Measurements from ENCODE around the gene GTF2B. TPM values are rescaled to one million over a fixed set of nuclear protein-coding genes. Genes with fewer than 3 reads are reported as not detected.
"Not testable (repeated sequence)": the region's sequence is repeated elsewhere in the genome, so short reads cannot be mapped to it uniquely, and the experiment has no call there.

GTF2B gene, protein sequence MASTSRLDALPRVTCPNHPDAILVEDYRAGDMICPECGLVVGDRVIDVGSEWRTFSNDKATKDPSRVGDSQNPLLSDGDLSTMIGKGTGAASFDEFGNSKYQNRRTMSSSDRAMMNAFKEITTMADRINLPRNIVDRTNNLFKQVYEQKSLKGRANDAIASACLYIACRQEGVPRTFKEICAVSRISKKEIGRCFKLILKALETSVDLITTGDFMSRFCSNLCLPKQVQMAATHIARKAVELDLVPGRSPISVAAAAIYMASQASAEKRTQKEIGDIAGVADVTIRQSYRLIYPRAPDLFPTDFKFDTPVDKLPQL
- total RNA-seq = 31.5 and 34.2 TPM in 2 replicates

DNA sequence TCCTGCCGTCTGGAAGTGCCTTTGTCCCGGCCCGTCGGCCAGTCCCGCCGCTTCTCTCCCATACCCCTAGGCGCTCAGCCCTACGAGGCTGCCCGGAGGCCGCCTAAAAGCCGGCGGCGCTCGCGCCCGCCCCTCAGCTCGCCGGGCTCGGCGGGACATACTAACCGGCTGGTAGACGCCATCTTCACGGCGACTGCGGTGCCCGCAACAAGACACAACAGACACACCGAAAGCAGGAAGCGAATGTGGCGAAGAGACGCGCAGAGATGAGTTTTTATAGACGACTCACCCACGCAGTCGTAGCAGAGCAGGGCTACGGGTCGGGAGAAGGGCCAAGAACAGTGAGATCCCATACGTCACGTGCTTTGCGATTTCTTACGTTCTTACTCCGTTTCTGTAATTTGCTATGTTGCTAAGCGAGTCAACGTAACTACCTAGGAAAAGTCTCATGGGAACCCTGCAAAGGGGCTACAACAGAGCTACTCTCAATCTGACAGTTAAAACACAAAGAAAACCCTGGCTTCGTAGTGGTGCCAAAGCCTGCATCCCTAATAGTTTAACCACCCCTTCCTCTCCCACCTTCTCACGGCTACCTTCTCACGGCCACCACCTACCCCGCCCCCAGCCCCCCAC, at the start of gene GTF2B:
Gene GTF2B, minus strand, starts transcription at position 250 of the 633 bp plus-strand sequence. Its CDS starts 68 bp downstream, at position 182.
- H3K36me3 ChIP-seq (ENCODE audit: insufficient read depth, low read length) = peaks cover 10% of the 10 kb centered on the region
- TF ChIP-seq, protein P1, sequence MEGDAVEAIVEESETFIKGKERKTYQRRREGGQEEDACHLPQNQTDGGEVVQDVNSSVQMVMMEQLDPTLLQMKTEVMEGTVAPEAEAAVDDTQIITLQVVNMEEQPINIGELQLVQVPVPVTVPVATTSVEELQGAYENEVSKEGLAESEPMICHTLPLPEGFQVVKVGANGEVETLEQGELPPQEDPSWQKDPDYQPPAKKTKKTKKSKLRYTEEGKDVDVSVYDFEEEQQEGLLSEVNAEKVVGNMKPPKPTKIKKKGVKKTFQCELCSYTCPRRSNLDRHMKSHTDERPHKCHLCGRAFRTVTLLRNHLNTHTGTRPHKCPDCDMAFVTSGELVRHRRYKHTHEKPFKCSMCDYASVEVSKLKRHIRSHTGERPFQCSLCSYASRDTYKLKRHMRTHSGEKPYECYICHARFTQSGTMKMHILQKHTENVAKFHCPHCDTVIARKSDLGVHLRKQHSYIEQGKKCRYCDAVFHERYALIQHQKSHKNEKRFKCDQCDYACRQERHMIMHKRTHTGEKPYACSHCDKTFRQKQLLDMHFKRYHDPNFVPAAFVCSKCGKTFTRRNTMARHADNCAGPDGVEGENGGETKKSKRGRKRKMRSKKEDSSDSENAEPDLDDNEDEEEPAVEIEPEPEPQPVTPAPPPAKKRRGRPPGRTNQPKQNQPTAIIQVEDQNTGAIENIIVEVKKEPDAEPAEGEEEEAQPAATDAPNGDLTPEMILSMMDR (IDR thresholded peaks at IDR 0.05; ENCODE audit: extremely low read depth, low read depth, low read length) = no peak
- peak within 1 kb of the TSS; percentile 97 for H3K27ac ChIP-seq (ENCODE audit: low read depth, low read length)
- peaks cover 25% of the 10 kb centered on the region for H4K20me1 ChIP-seq (ENCODE audit: insufficient read depth, low read length)
- no peaks in the 10 kb centered on the region for H3K9me3 ChIP-seq (ENCODE audit: low read depth, low read length)
- peak within 1 kb of the TSS; percentile 97 for H3K4me2 ChIP-seq (ENCODE audit: insufficient read depth, low read length)
- peaks cover 18% of the 10 kb centered on the region for H3K4me1 ChIP-seq (ENCODE audit: insufficient read depth, low read length)
- peak within 1 kb of the TSS; percentile 88 for H2AFZ ChIP-seq (ENCODE audit: low read length)
- no peaks in the 10 kb centered on the region for H3K27me3 ChIP-seq (ENCODE audit: insufficient read depth, low read length)
- peaks cover 44% of the 10 kb centered on the region for H3K79me2 ChIP-seq (ENCODE audit: insufficient read depth, low read length)
- DNase-seq (ENCODE audit: insufficient read length, low spot score, missing footprints) = peak; percentile 89
- peak within 1 kb of the TSS; percentile 98 for H3K4me3 ChIP-seq (ENCODE audit: insufficient read depth, low read length)

DNA sequence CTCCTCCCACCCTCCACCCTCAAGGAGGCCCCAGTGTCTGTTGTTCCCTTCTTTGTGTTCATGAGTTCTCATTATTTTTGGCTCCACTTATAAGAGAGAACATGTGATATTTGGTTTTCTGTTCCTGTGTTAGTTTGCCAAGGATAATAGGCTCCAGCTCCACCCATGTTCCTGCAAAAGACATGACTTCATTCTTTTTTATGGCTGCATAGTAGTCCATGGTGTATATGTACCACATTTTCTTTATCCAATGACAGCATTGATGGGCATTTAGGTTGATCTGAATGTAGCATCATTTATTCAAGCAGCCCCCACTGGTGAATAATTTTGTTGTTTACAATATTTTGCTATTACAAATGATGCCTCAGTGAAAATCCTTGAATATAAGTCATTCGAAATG, 47.2 kb upstream of the GTF2B start:
- H4K20me1 ChIP-seq (ENCODE audit: insufficient read depth, low read length); H2AFZ ChIP-seq (ENCODE audit: low read length); H3K79me2 ChIP-seq (ENCODE audit: insufficient read depth, low read length); H3K4me3 ChIP-seq (ENCODE audit: insufficient read depth, low read length); DNase-seq (ENCODE audit: insufficient read length, low spot score, missing footprints); H3K4me1 ChIP-seq (ENCODE audit: insufficient read depth, low read length); H3K9me3 ChIP-seq (ENCODE audit: low read depth, low read length); H3K27me3 ChIP-seq (ENCODE audit: insufficient read depth, low read length); H3K27ac ChIP-seq (ENCODE audit: low read depth, low read length); H3K4me2 ChIP-seq (ENCODE audit: insufficient read depth, low read length): not testable (repeated sequence)
- peaks cover 35% of the 10 kb centered on the region for H3K36me3 ChIP-seq (ENCODE audit: insufficient read depth, low read length)

DNA sequence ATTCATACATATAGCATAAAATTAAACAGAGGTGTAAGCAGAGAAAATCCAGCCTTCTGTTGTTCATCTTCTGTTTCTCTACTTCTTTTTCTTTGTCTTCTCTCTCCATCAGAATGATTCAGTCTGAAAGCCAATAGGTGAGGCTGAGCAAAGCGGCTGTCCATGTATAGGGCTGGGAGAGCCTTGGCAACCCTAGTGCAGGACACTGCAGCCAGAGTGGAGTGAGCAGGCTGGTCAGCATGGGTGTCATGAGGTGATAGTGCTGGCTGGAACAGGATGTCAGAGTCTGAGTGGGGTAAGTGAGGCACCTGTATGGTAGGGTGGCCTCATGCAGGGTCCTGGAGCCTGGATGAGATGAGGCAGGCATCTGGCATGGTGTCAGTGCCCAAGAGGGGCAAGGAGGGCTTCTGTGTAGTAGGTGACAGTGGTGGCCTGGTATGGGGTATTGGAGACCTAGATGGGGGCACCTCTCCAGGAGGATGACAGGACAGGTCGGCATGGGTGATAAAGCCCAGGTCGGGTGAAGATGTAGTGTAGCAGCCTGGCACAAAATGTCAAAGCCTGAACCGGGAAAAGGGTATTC, 45.5 kb upstream of the GTF2B start:
- Histone ChIP-seq H4K20me1 (ENCODE audit: insufficient read depth, low read length) (no peaks in the 10 kb centered on the region), H3K4me2 (ENCODE audit: insufficient read depth, low read length) (no peak overlapping the region), H3K36me3 (ENCODE audit: insufficient read depth, low read length) (peaks cover 29% of the 10 kb centered on the region), H3K27me3 (ENCODE audit: insufficient read depth, low read length) (no peaks in the 10 kb centered on the region), H3K27ac (ENCODE audit: low read depth, low read length) (no peak overlapping the region), H3K4me3 (ENCODE audit: insufficient read depth, low read length) (no peak overlapping the region), H3K4me1 (ENCODE audit: insufficient read depth, low read length) (no peaks in the 10 kb centered on the region), H3K9me3 (ENCODE audit: low read depth, low read length) (no peaks in the 10 kb centered on the region), H2AFZ (ENCODE audit: low read length) (no peak overlapping the region), H3K79me2 (ENCODE audit: insufficient read depth, low read length) (no peaks in the 10 kb centered on the region)
- TF ChIP-seq, protein P1 (IDR thresholded peaks at IDR 0.05; ENCODE audit: extremely low read depth, low read depth, low read length) = no peak
- no peak for DNase-seq (ENCODE audit: insufficient read length, low spot score, missing footprints)

DNA sequence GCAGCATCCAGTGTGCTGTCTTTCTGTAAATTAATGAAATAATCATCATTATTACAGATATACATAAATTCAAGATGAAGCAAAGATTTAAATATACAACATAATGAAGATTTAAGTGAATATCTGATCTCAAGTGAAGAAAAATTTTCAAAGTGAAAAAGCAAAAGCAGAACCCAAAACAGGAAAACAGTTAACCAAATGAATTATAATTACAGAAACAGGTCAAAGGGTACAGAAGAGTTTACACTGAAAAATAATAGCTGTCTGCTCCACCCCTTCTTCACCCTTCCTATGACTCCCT, 44.8 kb upstream of the GTF2B start:
- no peak overlapping the region for H3K4me2 ChIP-seq (ENCODE audit: insufficient read depth, low read length)
- DNase-seq (ENCODE audit: insufficient read length, low spot score, missing footprints) = no peak

More for the DNA sequence above, 44.8 kb upstream of the GTF2B start:
- Histone ChIP-seq H3K9me3 (ENCODE audit: low read depth, low read length) (no peaks in the 10 kb centered on the region), H3K27ac (ENCODE audit: low read depth, low read length) (no peak overlapping the region), H3K79me2 (ENCODE audit: insufficient read depth, low read length) (no peaks in the 10 kb centered on the region), H3K4me3 (ENCODE audit: insufficient read depth, low read length) (no peak overlapping the region), H3K36me3 (ENCODE audit: insufficient read depth, low read length) (peaks cover 23% of the 10 kb centered on the region), H3K4me1 (ENCODE audit: insufficient read depth, low read length) (no peaks in the 10 kb centered on the region), H4K20me1 (ENCODE audit: insufficient read depth, low read length) (no peaks in the 10 kb centered on the region), H3K27me3 (ENCODE audit: insufficient read depth, low read length) (no peaks in the 10 kb centered on the region), H2AFZ (ENCODE audit: low read length) (no peak overlapping the region)
- TF ChIP-seq, protein P1 (IDR thresholded peaks at IDR 0.05; ENCODE audit: extremely low read depth, low read depth, low read length) = no peak

All from osteoblast (primary cell).